Raji (cell line): ENCODE measurements around the gene ZNF710.

Experiments
- POLR2A ChIP-seq: IDR thresholded peaks from 2 replicates; pipeline ENCODE4 v1.6.1; 2011; ENCODE audit warnings: low read depth, low read length, control low read depth; ENCODE audit not compliant: insufficient read depth

The ZNF710 gene

GRCh38 chr15:90037961-90038631 is 37.0 kb downstream of the ZNF710 start:
- no peak for TF ChIP-seq POLR2A

- TF ChIP-seq POLR2A: no peak
Observed at GRCh38 chr15:90038632-90039095, 37.5 kb downstream of the ZNF710 start.

- no peak for TF ChIP-seq POLR2A
Observed at GRCh38 chr15:90039996-90040395, 38.9 kb downstream of the ZNF710 start.

- no peak for TF ChIP-seq POLR2A
Observed at GRCh38 chr15:90040618-90041017, 39.5 kb downstream of the ZNF710 start.

GRCh38 chr15:90042356-90042755 is 41.2 kb downstream of the ZNF710 start:
- no peak for TF ChIP-seq POLR2A

- TF ChIP-seq POLR2A: no peak
Observed at GRCh38 chr15:90042766-90043529, 41.8 kb downstream of the ZNF710 start.

- no peak for TF ChIP-seq POLR2A
Observed at GRCh38 chr15:90043530-90044010, 42.4 kb downstream of the ZNF710 start.

GRCh38 chr15:90044191-90044590 is 43.1 kb downstream of the ZNF710 start:
- no peak for TF ChIP-seq POLR2A

- no peak for TF ChIP-seq POLR2A
Observed at GRCh38 chr15:90044916-90045371, 43.8 kb downstream of the ZNF710 start.

GRCh38 chr15:90046289-90046688 is 45.2 kb downstream of the ZNF710 start:
- TF ChIP-seq POLR2A: no peak

- 0 out of 2 replicates have a peak, but pooled peaks have one; percentile 27 for TF ChIP-seq POLR2A
Observed at GRCh38 chr15:90046911-90047392, 45.8 kb downstream of the ZNF710 start.

- TF ChIP-seq POLR2A: no peak
Observed at GRCh38 chr15:90047956-90048575, 46.9 kb downstream of the ZNF710 start.

- TF ChIP-seq POLR2A: no peak
Observed at GRCh38 chr15:90049030-90049429, 47.9 kb downstream of the ZNF710 start.

- TF ChIP-seq POLR2A: no peak
Observed at GRCh38 chr15:90049666-90050604, 48.8 kb downstream of the ZNF710 start.
